Measurements from ENCODE around the gene CFAP91.

CFAP91 gene

GRCh38 chr3:119743921-119744320 is 41.1 kb downstream of the CFAP91 start:
- DNase-seq (ENCODE audit: low spot score): no peak

DNA sequence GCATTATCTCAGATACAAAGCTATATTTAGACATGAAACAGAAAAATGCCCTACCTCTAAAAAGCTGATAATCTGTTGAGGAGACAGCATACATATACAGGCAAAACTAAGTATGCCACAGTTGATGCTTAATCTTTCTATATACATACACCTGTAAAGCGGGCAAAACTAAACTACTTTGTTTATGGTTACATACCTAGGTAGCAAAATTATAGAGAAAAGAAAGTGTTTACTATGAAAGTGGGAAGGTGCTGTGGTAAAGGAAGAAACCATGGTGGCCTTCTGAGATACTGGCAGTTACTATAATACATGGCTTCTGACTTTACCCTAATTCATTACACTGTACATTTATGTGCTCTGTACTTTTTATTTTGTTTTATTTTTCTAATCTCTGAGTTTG is 43.1 kb downstream of the CFAP91 start:
- DNase-seq (ENCODE audit: low spot score): no peak

DNA sequence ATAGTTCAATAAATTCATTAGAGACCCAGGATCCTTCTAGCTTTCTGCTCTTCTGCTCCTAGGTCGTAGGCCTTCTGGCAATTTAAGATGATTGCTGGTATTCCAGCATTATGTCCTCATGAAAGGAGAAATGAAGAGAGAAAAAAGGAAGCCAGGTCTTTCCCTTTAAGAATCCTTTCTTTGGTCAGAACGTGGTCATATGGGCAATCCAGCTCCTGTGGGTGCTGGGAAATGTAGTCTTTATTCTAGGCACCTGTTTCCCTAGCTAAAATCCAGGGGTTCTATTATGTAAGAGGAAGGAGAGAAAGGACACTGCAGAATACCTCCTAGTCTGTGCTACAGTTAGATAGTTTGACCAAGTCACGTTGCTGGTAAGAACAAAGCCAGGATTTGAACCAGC is 43.6 kb downstream of the CFAP91 start:
- DNase-seq (ENCODE audit: low spot score): no peak

- DNase-seq (ENCODE audit: low spot score): no peak
Measured at GRCh38 chr3:119747357-119747756, 44.5 kb downstream of the CFAP91 start.

GRCh38 chr3:119748991-119749390 is 46.2 kb downstream of the CFAP91 start:
- DNase-seq (ENCODE audit: low spot score): no peak

GRCh38 chr3:119751423-119751822 is 48.6 kb downstream of the CFAP91 start:
- no peak for DNase-seq (ENCODE audit: low spot score)
